ENCODE data around the gene ANKRD39.
"Not testable (repeated sequence)": the region's sequence is repeated elsewhere in the genome, so short reads cannot be mapped to it uniquely, and the experiment has no call there.

Gene ANKRD39

GRCh38 chr2:96809216-96809882 is 48.5 kb downstream of the ANKRD39 start:
- no peak for DNase-seq (ENCODE audit: low read depth, low spot score)

- no peak for DNase-seq (ENCODE audit: low read depth, low spot score)
Observed at GRCh38 chr2:96808176-96808837, 49.5 kb downstream of the ANKRD39 start.

GRCh38 chr2:96807127-96807471 is 50.7 kb downstream of the ANKRD39 start:
- no peak for DNase-seq (ENCODE audit: low read depth, low spot score)

- DNase-seq (ENCODE audit: low read depth, low spot score), result no peak
Observed at GRCh38 chr2:96806468-96807126, 51.2 kb downstream of the ANKRD39 start.

GRCh38 chr2:96805946-96806345 is 51.9 kb downstream of the ANKRD39 start:
- DNase-seq (ENCODE audit: low read depth, low spot score), result not testable (repeated sequence)

- DNase-seq (ENCODE audit: low read depth, low spot score), result no peak
Observed at GRCh38 chr2:96804986-96805385, 52.8 kb downstream of the ANKRD39 start.

- DNase-seq (ENCODE audit: low read depth, low spot score), result no peak
Observed at GRCh38 chr2:96802721-96803120, 55.1 kb downstream of the ANKRD39 start.

GRCh38 chr2:96801786-96802595 is 55.8 kb downstream of the ANKRD39 start:
- DNase-seq (ENCODE audit: low read depth, low spot score), result no peak

- no peak for DNase-seq (ENCODE audit: low read depth, low spot score)
Observed at GRCh38 chr2:96801005-96801785, 56.6 kb downstream of the ANKRD39 start.

GRCh38 chr2:96800061-96801004 is 57.5 kb downstream of the ANKRD39 start:
- DNase-seq (ENCODE audit: low read depth, low spot score), result no peak

GRCh38 chr2:96799623-96799935 is 58.2 kb downstream of the ANKRD39 start:
- no peak for DNase-seq (ENCODE audit: low read depth, low spot score)

- no peak for DNase-seq (ENCODE audit: low read depth, low spot score)
Observed at GRCh38 chr2:96798733-96799622, 58.8 kb downstream of the ANKRD39 start.
